ENCODE results near the gene HOXD9.

Gene HOXD9

GRCh38 chr2:176107731-176108181, 14.8 kb upstream of the HOXD9 start:
- no peak overlapping the region for H3K27ac Mint-ChIP-seq
- H3K9me3 Mint-ChIP-seq = no peaks in the 10 kb centered on the region
- H3K4me3 Mint-ChIP-seq = no peak overlapping the region
- peaks cover 84% of the 10 kb centered on the region for H3K27me3 Mint-ChIP-seq
- intact Hi-C loops (cut with micrococcal nuclease) = no loop called here
- H3K36me3 Mint-ChIP-seq (ENCODE audit: low read depth) = no peaks in the 10 kb centered on the region
- peaks cover 31% of the 10 kb centered on the region for H3K4me1 Mint-ChIP-seq (ENCODE audit: low read depth)

GRCh38 chr2:176109192-176109901, 13.2 kb upstream of the HOXD9 start:
- H3K9me3 Mint-ChIP-seq = no peaks in the 10 kb centered on the region
- H3K4me3 Mint-ChIP-seq = no peak overlapping the region
- peaks cover 29% of the 10 kb centered on the region for H3K4me1 Mint-ChIP-seq (ENCODE audit: low read depth)
- H3K36me3 Mint-ChIP-seq (ENCODE audit: low read depth) = no peaks in the 10 kb centered on the region
- peaks cover 86% of the 10 kb centered on the region for H3K27me3 Mint-ChIP-seq
- no peak overlapping the region for H3K27ac Mint-ChIP-seq
- intact Hi-C loops (cut with micrococcal nuclease) = no loop called here

- Mint-ChIP-seq H3K4me3 (no peak overlapping the region), H3K4me1 (ENCODE audit: low read depth) (peaks cover 23% of the 10 kb centered on the region), H3K9me3 (no peaks in the 10 kb centered on the region), H3K27me3 (peaks cover 86% of the 10 kb centered on the region), H3K36me3 (ENCODE audit: low read depth) (no peaks in the 10 kb centered on the region), H3K27ac (no peak overlapping the region)
- intact Hi-C loops (cut with micrococcal nuclease) = no loop called here
Measured at GRCh38 chr2:176109946-176110345, 12.6 kb upstream of the HOXD9 start.

GRCh38 chr2:176110415-176111308, 11.9 kb upstream of the HOXD9 start:
- Mint-ChIP-seq H3K27me3 (peaks cover 84% of the 10 kb centered on the region), H3K9me3 (no peaks in the 10 kb centered on the region), H3K4me1 (ENCODE audit: low read depth) (peaks cover 16% of the 10 kb centered on the region), H3K4me3 (no peak overlapping the region), H3K36me3 (ENCODE audit: low read depth) (no peaks in the 10 kb centered on the region), H3K27ac (no peak overlapping the region)
- intact Hi-C loops (cut with micrococcal nuclease) = no loop called here

GRCh38 chr2:176111309-176111663, 11.2 kb upstream of the HOXD9 start:
- no peaks in the 10 kb centered on the region for H3K36me3 Mint-ChIP-seq (ENCODE audit: low read depth)

GRCh38 chr2:176111846-176112374, 10.6 kb upstream of the HOXD9 start:
- peaks cover 87% of the 10 kb centered on the region for H3K27me3 Mint-ChIP-seq
- H3K36me3 Mint-ChIP-seq (ENCODE audit: low read depth) = no peaks in the 10 kb centered on the region
- peaks cover 9% of the 10 kb centered on the region for H3K4me1 Mint-ChIP-seq (ENCODE audit: low read depth)
- H3K4me3 Mint-ChIP-seq = no peak overlapping the region
- no peaks in the 10 kb centered on the region for H3K9me3 Mint-ChIP-seq
- no peak overlapping the region for H3K27ac Mint-ChIP-seq
- intact Hi-C loops (cut with micrococcal nuclease) = no loop called here

More at GRCh38 chr2:176111309-176111663, 11.2 kb upstream of the HOXD9 start:
- H3K27me3 Mint-ChIP-seq = peaks cover 84% of the 10 kb centered on the region
- H3K9me3 Mint-ChIP-seq = no peaks in the 10 kb centered on the region
- H3K4me1 Mint-ChIP-seq (ENCODE audit: low read depth) = peaks cover 11% of the 10 kb centered on the region
- no peak overlapping the region for H3K4me3 Mint-ChIP-seq
- intact Hi-C loops (cut with micrococcal nuclease) = no loop called here
- H3K27ac Mint-ChIP-seq = no peak overlapping the region

- Mint-ChIP-seq H3K27ac (no peak overlapping the region), H3K27me3 (peaks cover 89% of the 10 kb centered on the region), H3K4me3 (no peak overlapping the region), H3K4me1 (ENCODE audit: low read depth) (peaks cover 5% of the 10 kb centered on the region), H3K36me3 (ENCODE audit: low read depth) (no peaks in the 10 kb centered on the region), H3K9me3 (no peaks in the 10 kb centered on the region)
- intact Hi-C loops (cut with micrococcal nuclease) = no loop called here
Measured at GRCh38 chr2:176112375-176113302, 9.9 kb upstream of the HOXD9 start.

- Mint-ChIP-seq H3K27ac (no peak overlapping the region), H3K4me1 (ENCODE audit: low read depth) (peaks cover 14% of the 10 kb centered on the region), H3K36me3 (ENCODE audit: low read depth) (no peaks in the 10 kb centered on the region), H3K27me3 (peaks cover 94% of the 10 kb centered on the region), H3K9me3 (no peaks in the 10 kb centered on the region), H3K4me3 (no peak overlapping the region)
- intact Hi-C loops (cut with micrococcal nuclease) = no loop called here
Measured at GRCh38 chr2:176114120-176114929, 8.2 kb upstream of the HOXD9 start.

GRCh38 chr2:176114930-176115625, 7.4 kb upstream of the HOXD9 start:
- Mint-ChIP-seq H3K27ac (no peak overlapping the region), H3K27me3 (peaks cover 94% of the 10 kb centered on the region)

GRCh38 chr2:176115883-176116813, 6.4 kb upstream of the HOXD9 start, which contains the start of gene HOXD10:
TSS of gene HOXD10 (plus strand) at chr2:176116778. CDS start at chr2:176116834, 56 bp downstream.
- H3K4me3 Mint-ChIP-seq = no peak within 1 kb of the TSS
- no peaks in the 10 kb centered on the region for H3K9me3 Mint-ChIP-seq
- intact Hi-C loops (cut with micrococcal nuclease) = no loop called here

More at GRCh38 chr2:176114930-176115625, 7.4 kb upstream of the HOXD9 start:
- peaks cover 14% of the 10 kb centered on the region for H3K4me1 Mint-ChIP-seq (ENCODE audit: low read depth)
- H3K9me3 Mint-ChIP-seq = no peaks in the 10 kb centered on the region
- H3K36me3 Mint-ChIP-seq (ENCODE audit: low read depth) = no peaks in the 10 kb centered on the region
- intact Hi-C loops (cut with micrococcal nuclease) = no loop called here
- no peak overlapping the region for H3K4me3 Mint-ChIP-seq

GRCh38 chr2:176117162-176117822, 5.2 kb upstream of the HOXD9 start:
- intact Hi-C loops (cut with micrococcal nuclease) = no loop called here
- H3K27ac Mint-ChIP-seq = no peak overlapping the region
- peaks cover 9% of the 10 kb centered on the region for H3K4me1 Mint-ChIP-seq (ENCODE audit: low read depth)
- peaks cover 94% of the 10 kb centered on the region for H3K27me3 Mint-ChIP-seq
- no peaks in the 10 kb centered on the region for H3K9me3 Mint-ChIP-seq
- no peak overlapping the region for H3K4me3 Mint-ChIP-seq
- no peaks in the 10 kb centered on the region for H3K36me3 Mint-ChIP-seq (ENCODE audit: low read depth)

More at GRCh38 chr2:176115883-176116813, 6.4 kb upstream of the HOXD9 start, which contains the start of gene HOXD10:
- no peak within 1 kb of the TSS for H3K27ac Mint-ChIP-seq
- H3K27me3 Mint-ChIP-seq = peaks cover 96% of the 10 kb centered on the region
- H3K4me1 Mint-ChIP-seq (ENCODE audit: low read depth) = peaks cover 12% of the 10 kb centered on the region
- H3K36me3 Mint-ChIP-seq (ENCODE audit: low read depth) = no peaks in the 10 kb centered on the region
